Smooth muscle cell of the brain vasculature (primary cell): ENCODE results near the gene HPSE2.
"Not testable (repeated sequence)": the region's sequence is repeated elsewhere in the genome, so short reads cannot be mapped to it uniquely, and the experiment has no call there.

Experiments used
- DNase-seq: peaks from one replicate; pipeline ENCODE4 v3.0.0-alpha.2; 2012; ENCODE audit warnings: low read depth, low spot score

HPSE2 gene

GRCh38 chr10:98920360-98920759, 315.3 kb downstream of the HPSE2 start:
- DNase-seq, result no peak

GRCh38 chr10:98919899-98920298, 315.8 kb downstream of the HPSE2 start:
- DNase-seq, result no peak

GRCh38 chr10:98917828-98918227, 317.8 kb downstream of the HPSE2 start:
- DNase-seq, result no peak

GRCh38 chr10:98916526-98917125, 319.0 kb downstream of the HPSE2 start:
- no peak for DNase-seq

GRCh38 chr10:98915911-98916310, 319.7 kb downstream of the HPSE2 start:
- no peak for DNase-seq

- no peak for DNase-seq
Measured at GRCh38 chr10:98910546-98910945, 325.1 kb downstream of the HPSE2 start.

GRCh38 chr10:98910048-98910447, 325.6 kb downstream of the HPSE2 start:
- no peak for DNase-seq

GRCh38 chr10:98908868-98909267, 326.8 kb downstream of the HPSE2 start:
- DNase-seq, result no peak

- not testable (repeated sequence) for DNase-seq
Measured at GRCh38 chr10:98908247-98908646, 327.4 kb downstream of the HPSE2 start.

- no peak for DNase-seq
Measured at GRCh38 chr10:98901441-98902110, 334.1 kb downstream of the HPSE2 start.

GRCh38 chr10:98899018-98899417, 336.6 kb downstream of the HPSE2 start:
- DNase-seq, result no peak

GRCh38 chr10:98892523-98892922, 343.1 kb downstream of the HPSE2 start:
- no peak for DNase-seq

- DNase-seq, result no peak
Measured at GRCh38 chr10:98886686-98887085, 349.0 kb downstream of the HPSE2 start.

- DNase-seq, result no peak
Measured at GRCh38 chr10:98885378-98885777, 350.3 kb downstream of the HPSE2 start.

- DNase-seq, result no peak
Measured at GRCh38 chr10:98881789-98882188, 353.9 kb downstream of the HPSE2 start.

- no peak for DNase-seq
Measured at GRCh38 chr10:98880971-98881370, 354.7 kb downstream of the HPSE2 start.

- no peak for DNase-seq
Measured at GRCh38 chr10:98878921-98879320, 356.7 kb downstream of the HPSE2 start.

GRCh38 chr10:98878418-98878817, 357.2 kb downstream of the HPSE2 start:
- no peak for DNase-seq

- no peak for DNase-seq
Measured at GRCh38 chr10:98861962-98862361, 373.7 kb downstream of the HPSE2 start.

- no peak for DNase-seq
Measured at GRCh38 chr10:98858525-98858924, 377.1 kb downstream of the HPSE2 start.

GRCh38 chr10:98855403-98856189, 380.1 kb downstream of the HPSE2 start:
- no peak for DNase-seq

- DNase-seq, result no peak
Measured at GRCh38 chr10:98852686-98853085, 383.0 kb downstream of the HPSE2 start.

GRCh38 chr10:98848361-98848760, 387.3 kb downstream of the HPSE2 start:
- no peak for DNase-seq
